ENCODE results near the gene ETV5. TPM values are rescaled to one million over a fixed set of nuclear protein-coding genes. Genes with fewer than 3 reads are reported as not detected.

ETV5 gene
- polyA plus RNA-seq, 1 donor from 2014 or later = 0.30 TPM

DNA sequence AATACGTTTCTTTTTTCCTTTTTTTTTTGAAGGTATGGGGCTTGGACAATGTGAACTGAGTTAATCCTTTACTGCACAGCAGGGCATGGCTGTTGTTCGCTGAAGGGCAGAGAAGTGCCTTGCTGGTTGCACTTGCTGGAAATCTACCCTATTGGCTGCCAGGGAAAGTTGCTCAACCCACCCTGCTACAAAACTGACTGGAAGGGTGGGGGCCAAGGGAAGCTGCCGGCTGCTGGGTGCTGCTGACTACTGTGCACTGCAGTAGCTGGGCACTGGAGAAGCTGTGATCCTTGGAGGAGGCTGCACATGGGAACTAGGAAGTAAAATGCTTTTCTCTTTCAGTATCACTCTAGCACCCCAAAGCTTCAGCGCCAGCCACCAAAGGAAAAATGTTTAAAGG, 70.5 kb downstream of the ETV5 start:
- Histone ChIP-seq H3K36me3 (ENCODE audit: insufficient read depth, low read length) (no peaks in the 10 kb centered on the region), H3K9ac (ENCODE audit: low read length) (no peak overlapping the region), H3K4me2 (ENCODE audit: low read length) (no peak overlapping the region), H3K79me2 (replicated peaks; ENCODE audit: insufficient read depth, low read length) (no peaks in the 10 kb centered on the region), H3K27ac (ENCODE audit: low read length) (no peak overlapping the region), H3F3A (ENCODE audit: insufficient read depth, low read length, poor library complexity, severe bottlenecking) (no peaks in the 10 kb centered on the region), H2AFZ (ENCODE audit: low read depth, low read length) (no peak overlapping the region), H3K4me3 (ENCODE audit: low read length) (no peak overlapping the region), H3K27me3 (ENCODE audit: insufficient read depth, low read depth, low read length) (no peaks in the 10 kb centered on the region), H3K9me2 (ENCODE audit: insufficient read depth, low read length) (no peaks in the 10 kb centered on the region), H3K9me3 (ENCODE audit: low read length) (no peaks in the 10 kb centered on the region), H4K20me1 (ENCODE audit: insufficient read depth) (no peaks in the 10 kb centered on the region)
- TF ChIP-seq, protein P1, sequence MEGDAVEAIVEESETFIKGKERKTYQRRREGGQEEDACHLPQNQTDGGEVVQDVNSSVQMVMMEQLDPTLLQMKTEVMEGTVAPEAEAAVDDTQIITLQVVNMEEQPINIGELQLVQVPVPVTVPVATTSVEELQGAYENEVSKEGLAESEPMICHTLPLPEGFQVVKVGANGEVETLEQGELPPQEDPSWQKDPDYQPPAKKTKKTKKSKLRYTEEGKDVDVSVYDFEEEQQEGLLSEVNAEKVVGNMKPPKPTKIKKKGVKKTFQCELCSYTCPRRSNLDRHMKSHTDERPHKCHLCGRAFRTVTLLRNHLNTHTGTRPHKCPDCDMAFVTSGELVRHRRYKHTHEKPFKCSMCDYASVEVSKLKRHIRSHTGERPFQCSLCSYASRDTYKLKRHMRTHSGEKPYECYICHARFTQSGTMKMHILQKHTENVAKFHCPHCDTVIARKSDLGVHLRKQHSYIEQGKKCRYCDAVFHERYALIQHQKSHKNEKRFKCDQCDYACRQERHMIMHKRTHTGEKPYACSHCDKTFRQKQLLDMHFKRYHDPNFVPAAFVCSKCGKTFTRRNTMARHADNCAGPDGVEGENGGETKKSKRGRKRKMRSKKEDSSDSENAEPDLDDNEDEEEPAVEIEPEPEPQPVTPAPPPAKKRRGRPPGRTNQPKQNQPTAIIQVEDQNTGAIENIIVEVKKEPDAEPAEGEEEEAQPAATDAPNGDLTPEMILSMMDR (IDR thresholded peaks at IDR 0.05; ENCODE audit: poor library complexity, severe bottlenecking) = no peak
- no peak for TF ChIP-seq POLR2AphosphoS5 (IDR thresholded peaks at IDR 0.05)
- no peak for TF ChIP-seq RAD21 (conservative IDR thresholded peaks at IDR 0.05)
- TF ChIP-seq EP300 (conservative IDR thresholded peaks at IDR 0.05; ENCODE audit: poor library complexity, severe bottlenecking) = no peak
- no peak for TF ChIP-seq EZH2 (IDR thresholded peaks at IDR 0.05; ENCODE audit: borderline replicate concordance, insufficient read depth, low read length, poor library complexity, severe bottlenecking)
- TF ChIP-seq MXI1 (conservative IDR thresholded peaks at IDR 0.05; ENCODE audit: poor library complexity, severe bottlenecking) = no peak
- TF ChIP-seq, protein P2, sequence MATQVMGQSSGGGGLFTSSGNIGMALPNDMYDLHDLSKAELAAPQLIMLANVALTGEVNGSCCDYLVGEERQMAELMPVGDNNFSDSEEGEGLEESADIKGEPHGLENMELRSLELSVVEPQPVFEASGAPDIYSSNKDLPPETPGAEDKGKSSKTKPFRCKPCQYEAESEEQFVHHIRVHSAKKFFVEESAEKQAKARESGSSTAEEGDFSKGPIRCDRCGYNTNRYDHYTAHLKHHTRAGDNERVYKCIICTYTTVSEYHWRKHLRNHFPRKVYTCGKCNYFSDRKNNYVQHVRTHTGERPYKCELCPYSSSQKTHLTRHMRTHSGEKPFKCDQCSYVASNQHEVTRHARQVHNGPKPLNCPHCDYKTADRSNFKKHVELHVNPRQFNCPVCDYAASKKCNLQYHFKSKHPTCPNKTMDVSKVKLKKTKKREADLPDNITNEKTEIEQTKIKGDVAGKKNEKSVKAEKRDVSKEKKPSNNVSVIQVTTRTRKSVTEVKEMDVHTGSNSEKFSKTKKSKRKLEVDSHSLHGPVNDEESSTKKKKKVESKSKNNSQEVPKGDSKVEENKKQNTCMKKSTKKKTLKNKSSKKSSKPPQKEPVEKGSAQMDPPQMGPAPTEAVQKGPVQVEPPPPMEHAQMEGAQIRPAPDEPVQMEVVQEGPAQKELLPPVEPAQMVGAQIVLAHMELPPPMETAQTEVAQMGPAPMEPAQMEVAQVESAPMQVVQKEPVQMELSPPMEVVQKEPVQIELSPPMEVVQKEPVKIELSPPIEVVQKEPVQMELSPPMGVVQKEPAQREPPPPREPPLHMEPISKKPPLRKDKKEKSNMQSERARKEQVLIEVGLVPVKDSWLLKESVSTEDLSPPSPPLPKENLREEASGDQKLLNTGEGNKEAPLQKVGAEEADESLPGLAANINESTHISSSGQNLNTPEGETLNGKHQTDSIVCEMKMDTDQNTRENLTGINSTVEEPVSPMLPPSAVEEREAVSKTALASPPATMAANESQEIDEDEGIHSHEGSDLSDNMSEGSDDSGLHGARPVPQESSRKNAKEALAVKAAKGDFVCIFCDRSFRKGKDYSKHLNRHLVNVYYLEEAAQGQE (IDR thresholded peaks at IDR 0.05; ENCODE audit: borderline replicate concordance) = no peak
- no peak for TF ChIP-seq TAF1 (IDR thresholded peaks at IDR 0.05; ENCODE audit: low read depth)
- TF ChIP-seq SMC3 (conservative IDR thresholded peaks at IDR 0.05; ENCODE audit: poor library complexity) = no peak

DNA sequence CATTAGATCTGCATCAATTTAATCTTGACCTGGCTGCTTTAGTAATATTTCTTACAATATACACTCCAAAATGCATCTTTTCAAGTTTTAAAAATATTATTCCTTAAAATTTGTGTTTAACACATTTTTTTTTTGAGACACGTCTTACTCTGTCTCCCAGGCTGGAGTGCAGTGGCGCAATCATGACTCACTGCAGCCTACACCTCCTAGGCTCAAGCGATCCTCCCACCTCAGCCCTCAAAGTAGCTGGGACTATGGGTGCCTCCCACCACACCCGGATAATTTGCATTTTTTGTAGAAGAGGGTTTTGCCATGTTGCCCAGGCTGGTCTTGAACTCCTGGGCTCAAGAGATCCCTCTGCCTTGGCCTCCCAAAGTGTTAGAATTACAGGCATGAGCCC, 73.6 kb downstream of the ETV5 start:
- no peaks in the 10 kb centered on the region for H3F3A ChIP-seq (ENCODE audit: insufficient read depth, low read length, poor library complexity, severe bottlenecking)
- H3K27ac ChIP-seq (ENCODE audit: low read length) = no peak overlapping the region
- no peak overlapping the region for H3K9ac ChIP-seq (ENCODE audit: low read length)
- no peaks in the 10 kb centered on the region for H3K36me3 ChIP-seq (ENCODE audit: insufficient read depth, low read length)
- no peaks in the 10 kb centered on the region for H3K27me3 ChIP-seq (ENCODE audit: insufficient read depth, low read depth, low read length)
- H2AFZ ChIP-seq (ENCODE audit: low read depth, low read length) = no peak overlapping the region
- TF ChIP-seq EP300 (conservative IDR thresholded peaks at IDR 0.05; ENCODE audit: poor library complexity, severe bottlenecking) = no peak
- TF ChIP-seq, protein P1 (IDR thresholded peaks at IDR 0.05; ENCODE audit: poor library complexity, severe bottlenecking) = no peak
- H3K9me3 ChIP-seq (ENCODE audit: low read length) = no peaks in the 10 kb centered on the region
- H3K9me2 ChIP-seq (ENCODE audit: insufficient read depth, low read length) = no peaks in the 10 kb centered on the region
- no peak overlapping the region for H3K4me3 ChIP-seq (ENCODE audit: low read length)
- H3K4me2 ChIP-seq (ENCODE audit: low read length) = no peak overlapping the region
- H4K20me1 ChIP-seq (ENCODE audit: insufficient read depth) = no peaks in the 10 kb centered on the region
- no peaks in the 10 kb centered on the region for H3K79me2 ChIP-seq (replicated peaks; ENCODE audit: insufficient read depth, low read length)
